Stomach (tissue), 9 donors: Measurements from ENCODE around the gene GSTO1. TPM values are rescaled to one million over a fixed set of nuclear protein-coding genes. Genes with fewer than 3 reads are reported as not detected.

Source experiments
- DNase-seq, 2 donors: peaks; one replicate each; pipeline versions ENCODE4 v3.0.0 to v3.0.0-alpha.2; 2013 to 2019
- H3K27ac ChIP-seq, 5 donors: fragments of 200-600 bp in 4 of 5; sonication (generic) in 4 of 5; one replicate each; pipeline ENCODE4 v1.5.1; 2013 to 2019; ENCODE audit warnings: mild to moderate bottlenecking in 1 of 5, moderate library complexity in 1 of 5
- H3K27me3 ChIP-seq, 3 donors: fragments of 200-600 bp; sonication (generic); one replicate each; pipeline ENCODE4 v1.5.1; 2017 to 2019; ENCODE audit warnings: mixed run types in 1 of 3
- H3K36me3 ChIP-seq, 4 donors: fragments of 200-600 bp; sonication (generic); 1 replicate in 3 of 4; 2 replicates in 1 of 4; pipeline ENCODE4 v1.5.1; 2016 to 2019
- H3K4me1 ChIP-seq, 4 donors: fragments of 200-600 bp; sonication (generic); one replicate each; pipeline ENCODE4 v1.5.1; 2016 to 2019
- H3K4me3 ChIP-seq, 4 donors: fragments of 200-600 bp; sonication (generic) in 3 of 4; one replicate each; pipeline ENCODE4 v1.5.1; 2016 to 2019; ENCODE audit warnings: mild to moderate bottlenecking in 1 of 4
- H3K9me3 ChIP-seq, 4 donors: fragments of 200-600 bp; sonication (generic); one replicate each; pipeline ENCODE4 v1.5.1; 2016 to 2019
- CTCF ChIP-seq, 7 experiments: fragments of 450-650 bp in 4 of 7; fragments of 200-600 bp in 3 of 7; sonication (generic) in 3 of 7; IDR thresholded peaks; one replicate each; pipeline ENCODE4 v1.5.1; 2016 to 2019; ENCODE audit warnings: antibody characterized with exemption in 7 of 7, control low read depth in 2 of 7, mild to moderate bottlenecking in 1 of 7
- EP300 ChIP-seq: sonication (generic); formaldehyde crosslinking; IDR thresholded peaks from one replicate; pipeline ENCODE4 v1.6.1; 2017; ENCODE audit warnings: antibody characterized with exemption
- POLR2A ChIP-seq, 4 donors: fragments of 450-650 bp; IDR thresholded peaks; one replicate each; pipeline ENCODE4 v1.6.1; 2016; ENCODE audit warnings: antibody characterized with exemption in 4 of 4, control low read depth in 2 of 4, mild to moderate bottlenecking in 1 of 4, moderate library complexity in 1 of 4
- POLR2AphosphoS5 ChIP-seq, 3 donors: sonication (generic); formaldehyde crosslinking; IDR thresholded peaks; one replicate each; pipeline ENCODE4 v1.6.1; 2016; ENCODE audit warnings: antibody characterized with exemption in 3 of 3
- WGBS, 5 donors: extraction: QIAGEN DNeasy Blood & Tissue Kit in 3 of 5; methylation state at CpG; one replicate each; pipeline versions ENCODE4 v1.1.5 to v1.1.7; 2013 to 2018; 5-methylcytosine and 5-hydroxymethylcytosine counted together
- intact Hi-C: fragments of 100-400 bp; cut with DNase I; formaldehyde crosslinking; loops from one replicate; pipeline ENCODE4 v1.15.1; 2023; ENCODE audit warnings: low total_unique reads
- polyA plus RNA-seq, 3 donors: library from polyadenylated mRNA; stranded (reverse); fragments of 200-250 nt; gene quantifications; one replicate each; pipeline ENCODE4 v1.2.3, GENCODE V29; 2013
- total RNA-seq, 5 donors: library from RNA; depleted of rRNA; stranded (reverse); fragments of >200 nt; gene quantifications; one replicate each; pipeline versions ENCODE4 v1.1.0 to v1.2.3, GENCODE V29; 2014 to 2016
- donor health status: healthy with polysubstance abuse.
- donor health status: Bipolar disorder and iron deficiency.
- donor health status: healthy.

GSTO1 gene
- total and polyA plus RNA-seq, 8 donors = 9.8 to 192 (median 76.4) TPM

DNA sequence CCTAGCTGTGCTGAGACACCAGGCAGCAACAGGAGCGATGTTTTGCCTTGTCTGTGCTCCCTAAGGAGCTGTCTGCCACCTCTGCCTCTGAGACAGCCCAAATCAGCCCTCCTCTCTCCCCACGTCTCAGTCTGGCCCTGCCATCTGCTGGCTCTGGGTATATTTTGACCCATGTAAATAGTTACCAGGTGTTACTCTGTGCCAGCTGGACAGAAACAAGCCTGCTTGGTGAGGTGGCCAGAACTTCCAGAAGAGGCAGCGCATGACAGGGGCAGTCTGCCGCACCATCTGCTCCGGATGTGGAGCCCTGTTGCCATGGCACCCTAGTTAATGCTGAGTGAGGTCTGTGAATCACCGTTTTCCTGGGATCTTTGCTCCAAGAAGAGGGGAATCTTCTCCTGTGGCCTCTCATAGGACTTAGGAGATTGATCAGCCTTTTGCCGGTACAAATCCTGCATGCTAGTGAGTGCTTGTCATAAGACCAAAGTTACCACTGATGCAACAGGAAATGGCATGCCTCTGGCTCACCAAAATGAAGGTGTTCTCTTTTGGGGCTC, 46.1 kb downstream of the GSTO1 start:
- DNase-seq = peak; percentile 72 to 86
- H3K27ac ChIP-seq = peak overlapping the region; percentile 39 to 87 (median 74)
- no peaks in the 10 kb centered on the region for H3K27me3 ChIP-seq
- H3K4me1 ChIP-seq = peaks cover 0 to 48% (median 27%) of the 10 kb centered on the region in 4 donors
- intact Hi-C loops = no loop called here
- H3K9me3 ChIP-seq = no peaks in the 10 kb centered on the region
- 27 to 56% (median 41%) methylated on average over 7 of the region's 7 CpGs for WGBS, 5 donors
- TF ChIP-seq EP300 = no peak
- TF ChIP-seq POLR2AphosphoS5 (IDR thresholded peaks at IDR 0.05) = peak in 2 of 3 donors; percentile 68 to 87
- no peak for TF ChIP-seq POLR2A (IDR thresholded peaks at IDR 0.05)
- TF ChIP-seq CTCF (IDR thresholded peaks at IDR 0.05) = peak in 1 of 7 experiments; percentile 33
- no peaks in the 10 kb centered on the region for H3K36me3 ChIP-seq
- no peak overlapping the region for H3K4me3 ChIP-seq

DNA sequence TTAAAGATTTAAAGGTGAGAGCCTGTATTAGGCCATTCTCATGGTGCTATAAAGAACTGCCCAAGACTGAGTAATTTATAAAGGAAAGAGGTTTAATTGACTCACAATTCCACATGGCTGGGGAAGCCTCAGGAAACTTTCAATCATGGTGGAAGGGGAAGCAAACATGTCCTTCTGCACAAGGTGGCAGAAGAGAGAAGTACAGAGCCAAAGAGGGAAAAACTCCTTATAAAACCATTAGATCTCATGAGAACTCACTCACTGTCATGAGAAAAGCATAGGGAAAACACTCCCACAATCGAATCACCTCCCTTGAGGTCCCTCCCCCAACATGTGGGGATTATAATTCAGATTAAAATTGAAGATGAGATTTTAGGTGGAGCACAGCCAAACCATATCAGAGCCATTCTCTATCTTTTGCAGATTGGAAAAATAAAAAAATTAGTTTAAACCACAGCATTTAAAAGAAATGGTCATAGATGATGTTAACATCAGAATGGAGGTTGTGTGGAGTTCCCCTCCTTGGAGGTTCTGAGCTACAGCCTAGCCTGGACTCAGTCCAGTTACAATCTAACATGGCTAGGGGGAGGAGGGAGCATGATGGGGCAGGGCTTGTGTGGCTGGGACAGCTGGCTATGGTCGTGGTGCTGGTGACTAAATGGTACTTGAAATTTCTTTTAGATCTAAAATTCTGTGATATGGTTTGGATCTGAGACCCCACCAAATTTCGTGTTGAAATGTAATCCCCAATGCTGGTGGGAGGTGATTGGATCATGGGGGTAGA, 47.4 kb downstream of the GSTO1 start:
- intact Hi-C loops = no loop called here
- DNase-seq = no peak
- peak overlapping the region in 1 of 5 donors; percentile 87 for H3K27ac ChIP-seq

DNA sequence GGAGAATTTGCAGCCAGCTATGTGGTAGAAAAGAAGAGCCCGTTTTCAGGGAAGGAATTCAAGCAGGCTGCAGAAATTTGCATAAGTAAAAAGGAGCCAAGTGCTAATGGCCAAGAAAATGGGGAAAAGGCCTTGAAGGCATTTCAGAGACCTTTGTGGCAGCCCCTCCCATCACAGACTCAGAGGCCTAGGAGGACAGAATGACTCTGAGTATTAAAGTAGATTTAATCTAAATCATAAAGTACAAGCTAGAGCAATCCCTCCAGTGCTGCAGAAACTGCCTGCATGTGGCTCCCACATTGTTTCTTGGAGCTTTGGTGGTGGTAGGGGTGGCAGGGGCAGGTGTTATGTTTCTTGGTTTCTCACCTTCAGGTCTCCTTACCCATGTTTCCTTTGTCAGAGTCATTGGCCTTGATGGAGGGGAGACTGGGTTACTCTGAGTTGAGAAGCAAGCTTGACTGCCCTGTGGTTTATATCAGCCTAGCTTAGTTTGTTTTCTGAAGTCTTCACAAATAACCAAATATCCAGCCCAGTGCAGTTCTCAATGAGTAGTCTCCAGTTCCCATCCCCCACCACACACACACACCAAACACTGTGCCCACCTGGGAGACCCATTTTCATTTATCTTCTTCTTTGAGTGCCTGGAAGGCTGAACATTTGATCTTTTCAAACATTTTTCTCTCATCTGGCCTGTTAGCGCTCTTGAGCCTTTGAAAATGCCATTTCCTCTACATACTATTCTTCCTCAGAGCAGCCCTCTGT, 49.1 kb downstream of the GSTO1 start:
- Histone ChIP-seq H3K9me3 (no peaks in the 10 kb centered on the region), H3K27ac (no peak overlapping the region), H3K4me3 (no peak overlapping the region), H3K27me3 (no peaks in the 10 kb centered on the region), H3K4me1 (peaks cover 0 to 57% (median 34%) of the 10 kb centered on the region in 4 donors), H3K36me3 (no peaks in the 10 kb centered on the region)
- TF ChIP-seq EP300 (no peak), POLR2AphosphoS5 (IDR thresholded peaks at IDR 0.05) (no peak), POLR2A (IDR thresholded peaks at IDR 0.05) (no peak), CTCF (IDR thresholded peaks at IDR 0.05) (no peak)
- intact Hi-C loops = no loop called here
- DNase-seq = no peak
- 47 to 52% (median 49%) methylated on average over 2 of the region's 2 CpGs for WGBS, 5 donors

More for the DNA sequence above, 47.4 kb downstream of the GSTO1 start:
- Histone ChIP-seq H3K4me1 (peaks cover 0 to 57% (median 34%) of the 10 kb centered on the region in 4 donors), H3K4me3 (no peak overlapping the region), H3K27me3 (no peaks in the 10 kb centered on the region), H3K36me3 (no peaks in the 10 kb centered on the region), H3K9me3 (no peaks in the 10 kb centered on the region)
- TF ChIP-seq POLR2A (IDR thresholded peaks at IDR 0.05) (no peak), CTCF (IDR thresholded peaks at IDR 0.05) (no peak), POLR2AphosphoS5 (IDR thresholded peaks at IDR 0.05) (no peak), EP300 (no peak)
- WGBS, 5 donors = 61 to 80% (median 74%) methylated on average over 3 of the region's 3 CpGs

GRCh38 chr10:104304356-104304745, 49.7 kb downstream of the GSTO1 start:
- no peak for DNase-seq
- no peaks in the 10 kb centered on the region for H3K27me3 ChIP-seq
- H3K9me3 ChIP-seq = no peaks in the 10 kb centered on the region
- no peaks in the 10 kb centered on the region for H3K36me3 ChIP-seq
- WGBS, 5 donors = 82 to 88% (median 86%) methylated on average over 4 of the region's 4 CpGs
- H3K4me1 ChIP-seq = peaks cover 0 to 52% (median 33%) of the 10 kb centered on the region in 4 donors
- H3K27ac ChIP-seq = peak overlapping the region in 1 of 5 donors; percentile 9
- H3K4me3 ChIP-seq = no peak overlapping the region
- intact Hi-C loops = no loop called here
- TF ChIP-seq CTCF (IDR thresholded peaks at IDR 0.05) (no peak), POLR2AphosphoS5 (IDR thresholded peaks at IDR 0.05) (no peak), EP300 (no peak), POLR2A (IDR thresholded peaks at IDR 0.05) (no peak)
